Testis (tissue), 2 donors: ENCODE results near the gene SYNE2.

Experiments
- POLR2A ChIP-seq: fragments of 450-650 bp; IDR thresholded peaks from one replicate; pipeline ENCODE4 v1.6.1; 2017; ENCODE audit warnings: antibody characterized with exemption, mild to moderate bottlenecking, moderate library complexity
- TF ChIP-seq, protein P1 (sequence below), 3 experiments: fragments of 450-650 bp in 2 of 3; fragments of 200-600 bp in 1 of 3; sonication (generic) in 1 of 3; IDR thresholded peaks; one replicate each; pipeline ENCODE4 v1.5.1; 2016 to 2019; ENCODE audit warnings: antibody characterized with exemption in 3 of 3, mild to moderate bottlenecking in 2 of 3, moderate library complexity in 1 of 3

DNA sequence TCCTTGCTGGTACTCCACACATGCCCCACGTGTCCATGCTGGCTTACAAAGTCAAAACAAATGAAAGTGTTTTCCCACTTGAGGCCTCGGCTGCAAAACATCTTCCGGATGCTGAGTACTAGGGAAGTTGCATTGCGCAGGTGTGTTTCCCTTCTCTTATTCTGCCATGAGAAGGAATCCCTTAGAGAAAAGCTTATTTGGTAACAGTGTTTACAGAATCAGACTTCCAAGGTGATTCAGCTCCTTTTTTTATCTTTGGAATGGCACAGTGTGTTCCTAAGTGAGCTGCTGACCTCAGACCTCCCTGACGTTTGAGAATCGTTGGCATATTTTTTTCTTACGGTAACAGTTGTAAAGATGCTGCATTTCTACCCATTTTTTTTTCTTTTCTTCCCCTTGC, 230.0 kb downstream of the SYNE2 start:
- TF ChIP-seq, protein P1, sequence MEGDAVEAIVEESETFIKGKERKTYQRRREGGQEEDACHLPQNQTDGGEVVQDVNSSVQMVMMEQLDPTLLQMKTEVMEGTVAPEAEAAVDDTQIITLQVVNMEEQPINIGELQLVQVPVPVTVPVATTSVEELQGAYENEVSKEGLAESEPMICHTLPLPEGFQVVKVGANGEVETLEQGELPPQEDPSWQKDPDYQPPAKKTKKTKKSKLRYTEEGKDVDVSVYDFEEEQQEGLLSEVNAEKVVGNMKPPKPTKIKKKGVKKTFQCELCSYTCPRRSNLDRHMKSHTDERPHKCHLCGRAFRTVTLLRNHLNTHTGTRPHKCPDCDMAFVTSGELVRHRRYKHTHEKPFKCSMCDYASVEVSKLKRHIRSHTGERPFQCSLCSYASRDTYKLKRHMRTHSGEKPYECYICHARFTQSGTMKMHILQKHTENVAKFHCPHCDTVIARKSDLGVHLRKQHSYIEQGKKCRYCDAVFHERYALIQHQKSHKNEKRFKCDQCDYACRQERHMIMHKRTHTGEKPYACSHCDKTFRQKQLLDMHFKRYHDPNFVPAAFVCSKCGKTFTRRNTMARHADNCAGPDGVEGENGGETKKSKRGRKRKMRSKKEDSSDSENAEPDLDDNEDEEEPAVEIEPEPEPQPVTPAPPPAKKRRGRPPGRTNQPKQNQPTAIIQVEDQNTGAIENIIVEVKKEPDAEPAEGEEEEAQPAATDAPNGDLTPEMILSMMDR (IDR thresholded peaks at IDR 0.05): no peak
- no peak for TF ChIP-seq POLR2A
